Upper lobe of right lung (tissue), 1 donor: Measurements from ENCODE around the gene CSNK1A1L. TPM values are rescaled to one million over a fixed set of nuclear protein-coding genes. Genes with fewer than 3 reads are reported as not detected.
"Not testable (repeated sequence)": the region's sequence is repeated elsewhere in the genome, so short reads cannot be mapped to it uniquely, and the experiment has no call there.

Source experiments
- ATAC-seq: fragments of 200-7000 bp; cut with Tn5 transposase; one replicate; pipeline ENCODE4 v1.9.1; 2020; ENCODE audit warnings: mild to moderate bottlenecking, moderate library complexity
- DNase-seq: peaks from one replicate; pipeline ENCODE4 v3.0.0-alpha.2; 2020
- H3K27ac ChIP-seq: fragments of 200-600 bp; one replicate; pipeline ENCODE4 v1.8.0; 2022
- H3K27me3 ChIP-seq: fragments of 200-600 bp; one replicate; pipeline ENCODE4 v1.8.0; 2022; ENCODE audit warnings: mild to moderate bottlenecking
- H3K36me3 ChIP-seq: fragments of 200-600 bp; one replicate; pipeline ENCODE4 v1.8.0; 2022
- H3K4me1 ChIP-seq: fragments of 200-600 bp; one replicate; pipeline ENCODE4 v1.8.0; 2022
- H3K4me3 ChIP-seq: fragments of 200-600 bp; one replicate; pipeline ENCODE4 v1.8.0; 2022; ENCODE audit warnings: mild to moderate bottlenecking
- H3K9me3 ChIP-seq: fragments of 200-600 bp; one replicate; pipeline ENCODE4 v1.8.0; 2022
- CTCF ChIP-seq: fragments of 200-600 bp; IDR thresholded peaks from one replicate; pipeline ENCODE4 v1.8.0; 2022; ENCODE audit warnings: antibody characterized with exemption
- intact Hi-C: fragments of 100-400 bp; cut with DNase I; formaldehyde crosslinking; loops from one replicate; pipeline ENCODE4 v1.11.0; 2022
- total RNA-seq: library from RNA; stranded (reverse); fragmentation: NEBNext Ultra II Directional; extraction: Animal tissue kit (Norgen Biotek cat#: 25700); gene quantifications from one replicate; pipeline ENCODE4 v1.2.1, GENCODE V29; 2021
- donor health status: DM: no; HTN: yes; CAD: no; lungs with severe emphysema.

Gene CSNK1A1L
- total RNA-seq, 1 donor from 2014 or later: not detected

GRCh38 chr13:37065890-37066526, 39.5 kb downstream of the CSNK1A1L start:
- Histone ChIP-seq H3K27ac (no peak overlapping the region), H3K27me3 (no peaks in the 10 kb centered on the region), H3K4me1 (no peaks in the 10 kb centered on the region), H3K9me3 (no peaks in the 10 kb centered on the region), H3K4me3 (no peak overlapping the region), H3K36me3 (no peaks in the 10 kb centered on the region)
- DNase-seq (no peak), ATAC-seq (no peak)
- intact Hi-C loops: no loop called here
- no peak for TF ChIP-seq CTCF

- DNase-seq: no peak
- intact Hi-C loops: no loop called here
- Histone ChIP-seq H3K27me3 (no peaks in the 10 kb centered on the region), H3K9me3 (no peaks in the 10 kb centered on the region), H3K4me1 (peaks cover 19% of the 10 kb centered on the region), H3K36me3 (no peaks in the 10 kb centered on the region), H3K4me3 (peak overlapping the region; percentile 95), H3K27ac (peak overlapping the region; percentile 96)
- TF ChIP-seq CTCF: no peak
- ATAC-seq: no peak
These were observed 45.6 kb downstream of the CSNK1A1L start for GRCh38 chr13:37059848-37060192.

GRCh38 chr13:37058910-37059847, 46.3 kb downstream of the CSNK1A1L start, which contains the start of gene SUPT20H:
SUPT20H (minus strand) TSS chr13:37059688; CDS start chr13:37051490, 8,198 bp downstream.
- peak within 1 kb of the TSS; percentile 96 for H3K27ac ChIP-seq
- DNase-seq (peak; percentile 98), ATAC-seq (peak; percentile 100)
- no peaks in the 10 kb centered on the region for H3K27me3 ChIP-seq
- no peaks in the 10 kb centered on the region for H3K9me3 ChIP-seq
- no peak for TF ChIP-seq CTCF
- intact Hi-C loops: no loop called here
- H3K36me3 ChIP-seq: no peaks in the 10 kb centered on the region
- peaks cover 19% of the 10 kb centered on the region for H3K4me1 ChIP-seq
- H3K4me3 ChIP-seq: peak within 1 kb of the TSS; percentile 95

GRCh38 chr13:37056228-37056627, 49.2 kb downstream of the CSNK1A1L start:
- H3K27me3 ChIP-seq, H3K9me3 ChIP-seq, DNase-seq, ATAC-seq, intact Hi-C loops, H3K27ac ChIP-seq, H3K36me3 ChIP-seq, H3K4me3 ChIP-seq: not testable (repeated sequence)
- H3K4me1 ChIP-seq: peaks cover 19% of the 10 kb centered on the region

Other genes with a start within 250 kb of the CSNK1A1L start
- 21.5 TPM for gene SMAD9, start 185.4 kb downstream of the CSNK1A1L start, total RNA-seq
- gene ALG5, start 106.3 kb downstream of the CSNK1A1L start, total RNA-seq: 27.2 TPM
- gene EXOSC8, start 104.9 kb downstream of the CSNK1A1L start, total RNA-seq: 30.7 TPM
- 60.3 TPM for gene SUPT20H, start 46.0 kb downstream of the CSNK1A1L start, total RNA-seq